LNCAP (cell line): ENCODE results near the gene RALBP1.

Experiments used
- CTCF ChIP-seq: fragments of 450-650 bp; IDR thresholded peaks from 2 replicates; pipeline ENCODE4 v1.5.1; 2017; ENCODE audit warnings: mild to moderate bottlenecking

RALBP1 gene

GRCh38 chr18:9474983-9475642, at the start of gene RALBP1:
RALBP1 (plus strand) TSS chr18:9475513; CDS start chr18:9513046, 37,533 bp downstream.
- peak; percentile 25; the same call in 1 of the 2 replicates for TF ChIP-seq CTCF

- TF ChIP-seq CTCF, result no peak
Measured at GRCh38 chr18:9426753-9427152, 48.6 kb upstream of the RALBP1 start.

- no peak for TF ChIP-seq CTCF
Measured at GRCh38 chr18:9428301-9428706, 47.0 kb upstream of the RALBP1 start.

GRCh38 chr18:9428862-9429661, 46.3 kb upstream of the RALBP1 start:
- no peak for TF ChIP-seq CTCF

- no peak for TF ChIP-seq CTCF
Measured at GRCh38 chr18:9429662-9429993, 45.7 kb upstream of the RALBP1 start.

GRCh38 chr18:9431296-9431695, 44.0 kb upstream of the RALBP1 start:
- no peak for TF ChIP-seq CTCF

- TF ChIP-seq CTCF, result no peak
Measured at GRCh38 chr18:9433671-9434121, 41.6 kb upstream of the RALBP1 start.
